HG02588 (cell line): ENCODE data around the gene ACADVL.
"Not testable (repeated sequence)": the region's sequence is repeated elsewhere in the genome, so short reads cannot be mapped to it uniquely, and the experiment has no call there.

Source experiments
- ATAC-seq: cut with Tn5 transposase; IDR thresholded peaks from one replicate; pipeline ENCODE4 v1.9.1; 2021; ENCODE audit warnings: mild to moderate bottlenecking, moderate library complexity; ENCODE audit not compliant: unreplicated experiment

ACADVL gene

GRCh38 chr17:7219812-7220592 lies at the start of gene ACADVL, which contains the start of gene DLG4:
Gene ACADVL, plus strand, starts transcription at chr17:7219938. Its CDS starts 47 bp downstream, at chr17:7219985.
Gene DLG4, minus strand, starts transcription at chr17:7219836.
- peak; percentile 59 for ATAC-seq

- ATAC-seq: not testable (repeated sequence)
These were observed 47.1 kb upstream of the ACADVL start for GRCh38 chr17:7172522-7173191.

DNA sequence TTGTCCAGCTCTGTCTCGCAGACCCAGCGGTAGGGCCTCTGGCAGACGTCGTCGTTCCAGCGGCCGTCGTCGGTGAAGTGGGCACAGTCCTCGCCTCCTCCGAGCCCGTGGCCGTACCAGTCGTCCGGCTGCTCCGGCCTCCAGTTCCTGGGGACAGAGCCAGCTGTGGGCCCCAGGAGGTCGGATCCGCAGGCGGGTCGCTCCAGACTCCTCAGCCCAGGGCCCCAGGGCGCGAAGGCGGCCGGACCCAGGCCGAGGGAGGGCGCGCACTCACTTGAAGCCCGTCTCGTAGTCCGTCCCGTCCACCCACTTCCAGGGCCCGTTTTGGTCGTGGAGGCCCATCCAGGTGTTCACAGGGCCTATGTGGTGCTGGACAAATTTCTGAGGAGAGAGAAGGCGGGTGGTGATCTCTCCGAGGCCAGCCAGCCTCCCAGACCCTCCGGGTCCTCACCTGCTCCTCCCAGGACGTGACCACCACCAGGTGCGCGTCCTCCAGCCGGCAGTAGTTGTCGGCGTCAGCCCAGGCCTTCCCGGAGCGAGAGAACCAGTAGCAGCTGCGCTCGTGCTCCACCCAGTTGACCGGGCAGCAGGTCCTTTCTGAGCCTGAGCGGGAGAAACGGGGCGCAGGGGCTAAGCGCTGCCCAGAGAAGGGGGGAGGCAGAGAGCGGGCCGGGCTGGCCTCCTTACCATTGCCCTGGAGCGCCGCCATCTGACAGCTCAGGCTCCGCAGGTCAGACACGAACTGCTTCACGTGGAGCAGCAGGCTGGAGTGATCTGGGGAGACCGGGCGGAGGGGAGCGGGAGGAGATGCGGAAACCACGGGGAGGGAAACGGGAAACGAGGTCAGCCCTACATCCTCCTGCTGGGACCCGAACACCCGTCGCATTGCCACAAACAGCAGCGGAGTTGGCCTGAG lies 45.8 kb upstream of the ACADVL start:
- no peak for ATAC-seq

DNA sequence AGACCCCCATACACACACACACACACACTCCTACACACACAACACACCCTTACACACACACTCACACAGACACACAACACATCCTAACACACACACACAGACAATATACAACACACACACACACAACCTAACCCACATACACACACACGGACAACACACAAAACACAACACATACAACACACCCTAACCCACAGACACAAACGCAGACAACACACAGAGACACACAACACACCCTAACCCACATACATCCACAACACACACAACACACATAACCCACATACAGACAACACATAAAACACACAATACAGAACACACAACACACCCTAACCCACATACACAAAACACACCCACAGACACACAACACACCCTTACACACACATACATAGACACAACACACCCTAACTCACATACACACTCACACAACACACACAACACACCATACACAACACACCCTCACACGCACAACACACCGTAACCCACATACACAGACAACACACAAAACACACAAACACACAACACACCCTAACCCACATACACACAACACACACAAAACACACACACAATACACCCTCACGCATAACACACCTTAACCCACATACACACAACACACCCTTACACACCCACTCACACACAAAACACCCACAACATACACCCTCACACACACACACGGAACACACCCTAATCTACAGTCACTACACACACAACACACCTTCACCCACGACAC lies 45.0 kb upstream of the ACADVL start:
- no peak for ATAC-seq

- no peak for ATAC-seq
These were observed 44.4 kb upstream of the ACADVL start for GRCh38 chr17:7175330-7175733.

DNA sequence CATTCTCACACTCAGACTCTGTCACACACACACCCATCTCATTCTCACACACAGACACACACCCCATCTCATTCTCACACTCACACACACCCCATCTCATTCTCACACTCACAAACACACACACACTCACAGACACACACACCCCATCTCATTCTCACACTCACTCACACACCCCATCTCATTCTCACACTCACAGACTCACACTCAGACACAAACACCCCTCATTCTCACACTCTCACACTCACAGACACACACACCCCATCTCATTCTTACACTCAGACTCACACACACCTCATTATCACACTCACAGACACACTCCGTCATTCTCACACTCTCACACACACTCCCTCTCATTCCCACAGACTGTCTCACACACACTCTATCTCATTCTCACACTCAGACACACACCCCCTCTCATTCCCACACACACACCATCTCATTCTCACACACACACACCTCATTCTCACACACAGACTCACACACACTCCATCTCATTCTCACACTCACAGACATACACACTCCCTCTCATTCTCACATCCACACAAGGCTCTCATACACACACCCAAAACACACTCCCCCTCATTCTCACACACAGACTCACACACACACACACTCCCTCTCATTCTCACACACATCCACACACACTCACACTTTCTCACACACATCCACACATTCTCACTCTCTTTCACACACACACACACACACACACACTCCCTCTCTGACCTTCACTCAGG lies 43.5 kb upstream of the ACADVL start:
- no peak for ATAC-seq

- ATAC-seq: no peak
These were observed 42.9 kb upstream of the ACADVL start for GRCh38 chr17:7176841-7177190.

GRCh38 chr17:7177191-7177953 lies 42.4 kb upstream of the ACADVL start:
- no peak for ATAC-seq

DNA sequence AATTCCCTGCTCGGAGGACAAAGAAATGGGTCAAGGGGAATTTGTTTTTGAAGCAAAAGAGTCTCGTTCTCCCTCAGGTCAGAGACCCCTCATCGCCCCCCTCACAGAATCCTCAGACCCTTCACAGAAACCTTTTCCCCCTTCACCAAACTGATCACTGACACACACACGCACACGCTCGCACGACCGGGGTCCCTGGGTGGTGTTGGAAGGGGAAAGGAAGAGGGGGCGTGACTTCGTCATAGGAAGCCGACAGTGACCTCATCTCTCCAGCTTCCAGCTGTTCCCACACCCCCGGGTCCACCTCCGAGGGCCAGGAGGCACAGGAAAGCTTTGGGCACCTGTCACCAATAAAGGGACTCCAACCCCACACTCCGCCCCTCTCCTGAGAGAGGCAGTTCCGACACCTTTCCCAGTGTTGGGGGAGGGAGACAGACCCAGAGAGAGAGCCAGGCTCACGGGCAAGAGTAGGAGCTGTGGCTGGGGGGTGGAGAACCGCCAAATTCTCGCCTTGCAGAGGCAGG lies 41.7 kb upstream of the ACADVL start:
- ATAC-seq: no peak

DNA sequence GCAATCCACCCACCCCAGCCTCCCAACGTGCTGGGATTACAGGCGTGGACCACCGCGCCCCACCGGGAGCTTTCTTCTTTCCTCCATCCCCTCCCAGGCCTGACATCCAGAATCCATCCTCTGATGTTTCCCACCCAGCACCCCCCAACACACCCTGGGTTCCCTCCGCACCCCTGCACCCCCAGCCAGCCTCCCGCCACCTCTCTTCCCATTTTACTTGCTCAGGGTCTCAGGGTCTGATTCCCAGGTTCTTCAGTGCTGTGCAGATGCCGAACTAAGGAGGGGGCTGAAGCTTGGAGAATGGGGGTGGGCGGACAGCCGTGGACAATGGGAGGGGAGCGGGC lies 40.8 kb upstream of the ACADVL start:
- no peak for ATAC-seq

DNA sequence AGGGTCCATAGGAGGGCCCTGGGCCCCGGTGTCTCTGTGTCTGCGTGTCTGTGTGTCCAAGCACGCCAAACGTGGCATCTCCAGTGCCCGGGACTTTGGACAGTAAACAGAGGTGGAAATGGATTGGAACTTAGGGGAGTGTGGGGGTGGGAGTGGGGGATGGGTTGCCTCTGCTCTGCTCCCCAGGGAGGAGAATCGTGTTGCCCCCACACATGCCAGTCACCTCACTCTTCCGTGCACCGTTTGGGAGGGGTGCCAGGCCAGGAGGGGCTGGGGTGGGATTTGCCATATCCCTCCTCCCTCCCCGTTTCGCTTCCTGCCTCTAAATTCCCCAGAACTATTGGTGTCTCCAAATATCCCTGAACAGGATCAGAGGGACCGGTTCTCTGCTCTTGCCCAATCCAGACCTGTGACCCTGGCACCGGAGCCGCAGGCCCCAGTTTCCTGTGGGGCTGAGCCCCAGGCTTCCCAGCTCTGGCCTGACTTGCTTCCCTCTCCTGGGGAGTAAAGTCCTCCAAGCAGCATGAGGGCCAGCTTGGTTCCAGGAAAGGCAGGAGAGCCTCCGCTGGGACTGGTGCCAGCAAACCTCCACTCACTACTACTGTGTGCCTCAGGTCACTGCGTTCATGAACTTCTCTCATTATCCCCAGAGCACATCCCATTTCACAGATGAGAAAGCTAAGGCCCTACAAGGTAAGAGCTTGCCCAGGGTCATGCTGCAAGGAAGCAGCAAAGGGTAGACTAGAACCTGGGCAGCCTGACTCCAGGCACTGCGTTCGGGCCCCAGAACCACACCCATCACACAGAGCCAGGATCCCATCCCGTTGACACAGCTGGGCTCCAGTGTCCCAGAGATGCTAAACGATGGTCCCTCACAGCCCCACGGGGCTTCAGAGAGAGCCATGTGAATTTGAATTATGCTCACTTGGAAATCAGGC lies 40.2 kb upstream of the ACADVL start, which contains the start of gene ASGR1:
Gene ASGR1, minus strand, starts transcription at position 54 of the 938 bp plus-strand sequence. CDS start 807 bp downstream, outside the sequence.
- no peak for ATAC-seq

DNA sequence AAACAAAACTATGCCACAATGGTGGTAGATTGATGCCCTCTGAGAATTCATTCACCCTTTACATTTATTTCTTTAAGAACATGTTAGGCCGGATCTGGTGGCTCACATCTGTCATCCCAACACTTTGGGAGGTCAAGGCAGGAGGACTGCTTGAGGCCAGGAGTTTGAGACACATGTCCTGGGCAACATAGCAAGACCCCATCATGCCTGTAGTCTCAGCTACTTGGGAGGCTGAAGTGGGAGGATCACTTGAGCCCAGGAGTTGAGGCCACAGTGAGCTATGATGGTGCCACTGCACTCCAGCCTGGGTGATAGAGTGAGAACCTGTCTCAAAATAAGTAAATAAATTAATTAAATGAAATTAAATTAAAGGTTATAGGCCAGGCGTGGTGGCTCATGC lies 37.6 kb upstream of the ACADVL start:
- not testable (repeated sequence) for ATAC-seq

DNA sequence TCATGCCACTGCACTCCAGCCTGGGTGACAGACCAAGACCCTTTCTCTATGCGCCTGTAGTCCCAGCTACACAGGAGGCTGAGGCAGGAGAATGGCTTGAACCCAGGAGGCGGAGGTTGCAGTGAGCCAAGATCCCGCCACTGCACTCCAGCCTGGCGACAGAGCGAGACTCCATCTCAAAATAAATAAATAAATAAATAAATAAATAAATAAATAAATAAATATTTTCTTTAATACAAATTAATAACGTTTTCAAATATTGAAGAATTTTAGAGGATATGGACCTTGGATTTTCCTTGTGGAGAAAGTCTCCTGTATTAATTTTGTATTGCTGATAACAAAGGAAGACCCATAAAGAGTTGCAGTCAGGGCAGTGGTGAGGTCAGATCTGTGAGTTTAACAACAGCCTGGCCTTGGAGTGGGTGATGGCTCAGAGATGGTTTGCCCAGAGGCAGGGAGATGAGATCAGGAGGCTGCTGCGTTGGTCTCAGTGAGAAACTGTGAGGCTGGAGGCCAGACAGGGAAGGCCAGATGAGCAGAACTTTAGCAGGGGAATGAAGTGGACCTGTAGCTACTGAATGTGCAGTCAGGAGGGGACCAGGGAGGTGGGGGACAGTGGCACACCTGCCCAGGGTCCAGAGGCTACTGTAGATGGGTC lies 36.2 kb upstream of the ACADVL start:
- no peak for ATAC-seq

DNA sequence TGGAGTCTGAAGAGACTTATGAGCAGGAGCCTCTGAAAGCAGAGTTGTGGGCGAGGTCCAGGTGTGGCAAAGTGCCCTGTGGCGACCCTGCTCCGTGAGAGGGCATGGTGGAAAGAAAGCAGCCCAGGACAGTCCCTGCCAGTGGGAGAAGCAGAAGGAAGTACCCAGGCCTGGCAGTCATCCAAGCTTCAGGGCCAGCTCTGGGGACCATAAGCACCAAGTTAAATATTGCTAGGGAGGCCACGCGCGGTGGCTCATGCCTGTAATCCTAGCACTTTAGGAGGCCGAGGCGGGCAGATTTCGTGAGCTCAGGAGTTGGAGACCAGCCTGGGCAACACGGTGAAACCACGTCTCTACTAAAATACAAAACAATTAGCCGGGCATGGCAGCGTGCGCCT lies 35.6 kb upstream of the ACADVL start:
- no peak for ATAC-seq

DNA sequence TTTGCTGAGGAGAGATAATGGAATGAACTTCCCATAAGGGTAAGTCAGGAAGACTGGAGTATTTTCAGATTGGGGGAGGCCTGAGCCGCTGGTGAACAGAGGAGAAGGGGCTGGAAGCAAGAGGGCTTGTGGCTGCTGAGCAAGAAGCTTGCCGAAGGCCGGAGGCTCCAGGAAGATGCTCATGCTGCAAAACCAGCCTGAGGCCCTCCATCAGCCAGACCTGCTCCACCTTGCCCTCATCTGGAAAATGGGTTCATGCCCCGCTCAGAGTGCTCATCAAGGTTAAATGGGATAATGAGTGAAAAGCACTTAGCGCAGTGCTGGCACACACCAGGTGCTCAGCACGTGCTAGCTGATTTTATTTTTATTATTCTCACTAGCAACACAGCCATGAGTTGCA lies 35.1 kb upstream of the ACADVL start:
- no peak for ATAC-seq

DNA sequence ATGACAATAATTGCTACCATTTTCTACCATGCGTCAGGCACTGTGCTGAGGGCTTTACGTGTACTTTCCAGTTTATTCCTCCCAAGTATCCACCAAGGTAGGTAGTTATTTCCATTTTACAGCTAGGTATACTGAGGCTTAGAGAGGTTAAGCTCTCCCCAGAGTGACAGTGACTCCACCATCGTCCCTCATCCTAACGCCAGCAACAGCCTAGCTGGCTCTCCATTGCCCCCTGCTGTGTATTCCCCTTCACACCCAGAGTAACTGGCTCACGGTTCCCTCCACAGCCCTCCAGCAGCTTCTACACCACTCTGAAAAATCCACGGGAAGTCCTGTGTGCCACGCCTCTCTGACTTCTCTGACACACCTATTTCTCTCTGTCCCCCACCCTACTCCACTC lies 33.5 kb upstream of the ACADVL start:
- ATAC-seq: no peak

DNA sequence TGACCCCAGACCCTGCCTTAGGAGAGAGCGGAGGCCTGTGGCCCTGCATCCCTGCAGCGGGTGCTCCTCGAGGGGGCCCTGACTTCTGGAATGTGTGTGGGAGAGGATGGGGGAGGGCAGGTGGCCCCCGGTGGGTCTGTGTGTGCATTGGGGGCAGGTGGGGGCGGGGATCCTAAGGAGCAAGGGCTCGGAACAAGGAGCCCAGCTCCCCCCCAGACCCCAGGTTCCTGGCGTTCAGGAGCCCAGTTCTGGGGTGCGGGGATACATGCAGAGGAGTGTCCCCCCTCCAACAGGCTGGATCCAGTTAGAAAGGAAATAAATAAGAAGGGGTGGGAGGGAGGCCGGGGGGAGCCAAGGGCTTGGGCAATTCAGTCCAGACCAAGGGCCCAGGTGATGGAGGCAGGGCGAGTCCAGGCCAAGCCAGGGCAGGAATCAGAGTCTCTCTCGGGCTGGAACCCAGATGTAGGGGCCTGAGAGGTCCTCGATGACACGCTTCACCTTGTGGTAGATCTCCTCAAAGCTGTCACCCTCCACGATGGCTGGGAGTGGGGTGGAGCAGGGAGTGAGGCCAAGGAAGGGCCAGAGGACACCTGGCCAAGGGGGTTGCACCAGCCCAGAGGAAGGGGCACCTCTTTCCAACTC lies 29.3 kb upstream of the ACADVL start:
- no peak for ATAC-seq
